Dermis microvascular lymphatic vessel endothelial cell (primary cell): Measurements from ENCODE around the gene SDC3. TPM values are rescaled to one million over a fixed set of nuclear protein-coding genes. Genes with fewer than 3 reads are reported as not detected.

Experiments used
- DNase-seq, 2 donors: peaks; one replicate each; pipeline versions ENCODE4 v3.0.0 to v3.0.0-alpha.2; 2010; ENCODE audit warnings: low read depth in 2 of 2
- total RNA-seq: library from RNA; depleted of rRNA; stranded (reverse); fragments of >200 nt; gene quantifications from 2 replicates; pipeline ENCODE4 v1.2.1, GENCODE V29; 2014

The SDC3 gene
- total RNA-seq, 1 donor from 2014 or later: 20.3 TPM

DNA sequence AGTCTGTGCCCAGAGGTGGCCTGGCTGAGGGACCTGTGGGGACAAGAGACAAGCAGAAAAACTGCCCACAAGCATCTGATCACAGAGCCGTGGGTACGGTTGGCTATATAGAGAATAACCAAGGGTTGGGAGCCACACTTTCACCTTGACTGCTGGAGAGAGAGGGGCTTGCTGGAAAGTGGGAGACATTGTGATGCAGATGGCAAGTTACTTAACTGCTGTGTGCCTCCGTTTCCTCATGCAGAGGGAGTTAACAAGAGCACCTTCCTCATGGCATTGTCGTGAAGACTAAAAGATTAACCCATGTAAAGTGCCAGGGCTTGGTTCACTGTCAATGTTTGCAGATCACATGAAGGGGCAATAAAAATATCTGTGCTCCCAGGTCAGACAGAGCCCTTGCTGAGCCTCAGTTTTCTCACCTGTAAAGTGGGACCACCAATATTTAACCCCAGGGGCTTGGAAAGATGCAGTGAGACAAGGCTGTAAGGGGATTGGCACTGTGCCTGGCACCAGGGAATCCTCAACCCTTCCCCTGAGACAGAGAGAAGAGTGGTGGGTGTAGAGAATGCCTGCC is 52.8 kb downstream of the SDC3 start:
- DNase-seq: no peak

DNA sequence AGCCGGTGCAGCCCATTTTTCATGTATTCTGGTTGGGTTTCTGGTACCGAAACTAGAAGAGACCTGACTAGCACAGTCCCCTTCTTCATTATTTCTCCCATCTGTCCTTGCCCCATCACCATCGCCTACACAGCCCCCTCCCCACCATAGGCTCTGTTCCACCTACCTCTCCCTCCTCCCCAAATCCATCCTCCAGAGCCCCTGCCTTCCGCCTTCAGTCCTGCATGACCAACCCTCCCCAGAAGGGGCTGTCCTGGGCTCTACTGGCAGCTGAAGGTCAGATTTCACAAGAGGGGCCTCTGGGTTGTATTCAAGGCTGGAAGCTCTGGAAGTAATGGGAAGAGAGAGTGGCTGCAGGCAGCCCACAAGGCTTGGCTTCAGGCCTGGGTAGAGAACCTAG is 55.2 kb downstream of the SDC3 start:
- DNase-seq: no peak

DNA sequence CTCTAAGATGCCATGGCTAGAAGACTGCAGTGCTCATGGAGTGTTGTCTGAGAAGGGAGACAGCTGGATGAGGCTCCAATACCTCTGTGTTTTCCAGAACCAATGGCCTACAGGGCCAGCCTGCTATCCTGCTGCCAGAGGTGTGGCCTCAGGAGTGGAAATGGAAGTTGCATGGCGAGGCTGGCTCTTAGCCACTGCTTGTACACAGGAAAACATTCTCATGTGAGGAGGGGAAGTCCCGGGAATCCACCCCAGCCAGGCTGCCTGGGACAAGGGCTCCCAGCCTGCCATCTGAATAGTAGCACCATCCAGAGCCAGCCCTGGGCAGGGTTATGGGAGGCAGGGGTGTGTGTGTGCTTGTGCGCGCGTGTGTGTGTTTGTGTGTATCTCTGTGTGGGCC is 56.5 kb downstream of the SDC3 start:
- peak; percentile 91 to 97 for DNase-seq

DNA sequence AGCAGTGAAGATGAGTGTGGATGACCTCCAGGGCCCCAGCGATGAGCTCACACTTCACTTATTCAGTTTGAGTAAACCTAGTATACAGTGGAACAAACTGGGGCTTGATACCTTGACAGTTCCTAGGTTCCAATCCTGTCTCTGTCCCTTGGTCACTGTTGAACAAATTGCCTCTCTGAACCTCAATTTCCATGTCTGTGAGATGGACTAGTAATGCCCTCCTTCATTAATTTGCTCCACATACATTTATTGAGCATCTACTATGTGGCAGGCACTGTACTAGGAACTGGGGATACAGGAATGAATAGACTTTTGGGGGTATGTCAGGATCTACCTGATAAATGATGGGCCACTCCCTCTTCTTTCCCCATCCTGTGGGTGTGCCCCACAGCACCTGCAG is 57.3 kb downstream of the SDC3 start:
- no peak for DNase-seq

DNA sequence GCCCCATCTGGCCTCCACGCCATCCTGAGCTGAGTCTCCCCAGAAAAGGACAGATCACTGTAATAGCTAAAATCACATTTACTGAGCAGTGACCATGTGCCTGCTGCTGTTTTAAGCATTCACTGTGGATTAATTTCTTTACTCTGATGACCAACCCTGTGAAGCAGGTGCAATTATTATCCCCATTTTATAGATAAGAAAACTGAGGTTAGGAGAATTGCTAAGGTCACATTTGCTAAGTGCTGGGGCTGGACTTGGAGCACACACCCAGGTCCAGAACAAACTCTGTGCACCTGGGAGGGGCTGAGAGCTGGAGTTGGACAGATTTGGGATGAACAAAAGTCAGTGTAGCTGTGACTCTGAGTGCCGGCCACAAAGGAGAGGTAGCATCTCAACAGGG is 58.0 kb downstream of the SDC3 start:
- DNase-seq: no peak

DNA sequence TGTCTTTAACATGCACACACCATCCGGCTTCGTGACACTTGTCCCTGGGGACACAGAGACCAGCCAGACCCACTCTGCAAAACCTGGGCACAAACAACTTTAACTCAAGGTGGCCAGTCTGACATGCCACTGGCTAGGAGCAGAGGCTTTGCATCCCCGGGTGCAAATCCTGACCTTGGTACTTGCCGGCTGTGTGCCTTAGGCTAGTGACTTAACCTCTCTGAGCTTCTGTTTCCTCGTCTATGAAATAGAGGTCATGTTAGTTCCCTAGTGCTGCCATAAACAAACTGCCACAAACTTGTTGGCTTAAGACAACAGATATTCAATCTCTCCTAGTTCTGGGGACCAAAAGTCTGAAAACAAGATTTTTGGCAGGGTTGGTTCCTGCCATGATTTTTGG is 60.4 kb downstream of the SDC3 start:
- no peak for DNase-seq

DNA sequence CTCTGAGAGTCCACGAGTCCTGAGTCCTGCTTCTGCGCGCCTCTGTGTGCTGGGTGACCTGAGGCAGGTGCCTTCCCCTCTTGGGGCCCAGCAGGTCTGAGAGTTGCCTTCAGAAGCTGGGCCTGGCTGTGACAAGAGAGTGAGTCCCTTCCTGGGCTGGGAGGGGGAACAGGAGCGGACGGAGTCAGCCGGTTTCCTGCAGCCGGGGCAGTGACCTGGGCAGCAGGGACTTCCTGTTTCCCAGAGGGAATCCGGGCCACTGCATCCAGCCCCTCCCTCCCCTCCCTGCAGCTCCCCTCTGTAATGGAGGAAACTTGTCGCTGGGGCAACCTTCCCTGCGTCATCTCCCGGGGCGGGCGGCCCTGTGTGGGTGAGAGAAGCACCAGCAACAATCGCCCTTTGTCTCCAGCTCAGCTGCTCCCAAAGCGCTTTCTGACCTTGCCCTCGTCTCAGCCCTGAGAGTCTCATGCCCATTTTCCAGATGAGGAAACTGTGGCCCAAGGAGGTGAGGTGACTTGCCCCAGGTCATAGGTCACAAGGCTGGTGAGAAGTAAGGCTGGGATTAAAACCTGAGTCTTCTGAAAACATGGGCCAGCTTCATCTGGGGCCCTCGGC is 61.1 kb downstream of the SDC3 start:
- peak; percentile 88 to 95 for DNase-seq

DNA sequence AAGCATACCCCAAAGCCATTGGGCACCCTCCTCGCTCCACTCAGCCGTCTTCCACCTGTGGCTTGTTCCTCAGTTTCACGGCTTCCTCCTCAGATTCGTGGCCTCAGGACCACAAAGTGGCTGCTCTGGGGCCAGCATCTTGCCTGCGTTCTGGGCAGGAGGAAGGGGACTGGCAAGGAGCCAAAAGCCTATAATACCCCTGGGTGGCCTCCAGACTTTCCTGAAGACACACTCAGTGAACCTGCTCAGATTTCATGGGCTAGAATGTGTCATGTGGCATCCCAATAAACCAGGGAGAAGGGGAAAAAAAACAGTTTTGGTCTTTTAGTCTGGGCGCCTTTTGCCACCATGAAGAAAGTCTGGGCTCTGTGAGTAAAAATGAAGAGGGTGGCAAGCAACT is 62.0 kb downstream of the SDC3 start:
- DNase-seq: no peak

DNA sequence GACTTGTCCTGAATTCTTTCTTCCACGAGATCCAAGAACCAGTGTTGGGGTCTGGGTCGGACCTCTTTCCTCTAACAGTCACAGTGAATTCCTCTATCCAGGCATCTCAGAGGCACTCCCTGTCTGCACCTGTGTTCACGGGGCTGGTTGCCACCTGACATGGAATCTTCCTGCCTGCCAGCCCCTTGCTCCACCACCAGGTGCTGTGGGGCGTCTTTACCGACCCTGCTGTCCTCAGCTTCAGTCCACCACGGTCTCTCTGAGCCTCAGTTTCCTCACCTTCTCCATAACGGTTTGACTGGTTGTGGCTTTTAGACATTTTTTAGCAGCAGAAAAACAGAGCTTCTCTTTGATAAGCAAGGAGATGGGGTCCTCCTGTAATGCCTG is 62.7 kb downstream of the SDC3 start:
- no peak for DNase-seq

DNA sequence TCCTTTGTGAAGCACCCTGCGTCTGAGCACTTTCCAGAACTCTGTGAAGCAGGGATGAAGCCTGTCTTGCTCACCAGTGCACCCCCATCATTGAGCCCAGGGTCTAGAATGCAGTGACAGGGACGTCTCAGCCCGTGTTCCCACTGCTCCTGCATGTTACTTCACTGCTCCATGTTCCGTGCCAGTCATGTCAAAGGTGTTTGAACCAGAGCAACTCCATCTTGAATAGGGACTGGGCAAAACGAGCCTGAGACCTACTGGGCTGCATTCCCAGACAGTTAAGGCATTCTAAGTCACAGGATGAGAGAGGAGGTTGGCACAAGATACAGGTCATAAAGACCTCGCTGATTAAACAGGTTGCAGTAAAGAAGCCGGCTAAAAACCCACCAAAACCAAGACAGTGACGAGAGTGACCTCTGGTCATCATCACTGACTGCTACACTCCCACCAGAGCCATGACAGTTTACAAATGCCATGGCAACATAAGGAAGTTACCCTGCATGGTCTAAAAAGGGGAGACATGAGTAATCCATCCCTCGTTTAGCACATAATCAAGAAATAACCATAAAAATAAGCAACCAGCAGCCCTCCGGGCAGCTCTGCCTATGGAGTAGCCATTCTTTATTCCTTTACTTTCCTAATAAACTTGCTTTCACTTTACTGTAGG is 63.2 kb downstream of the SDC3 start:
- DNase-seq: no peak

DNA sequence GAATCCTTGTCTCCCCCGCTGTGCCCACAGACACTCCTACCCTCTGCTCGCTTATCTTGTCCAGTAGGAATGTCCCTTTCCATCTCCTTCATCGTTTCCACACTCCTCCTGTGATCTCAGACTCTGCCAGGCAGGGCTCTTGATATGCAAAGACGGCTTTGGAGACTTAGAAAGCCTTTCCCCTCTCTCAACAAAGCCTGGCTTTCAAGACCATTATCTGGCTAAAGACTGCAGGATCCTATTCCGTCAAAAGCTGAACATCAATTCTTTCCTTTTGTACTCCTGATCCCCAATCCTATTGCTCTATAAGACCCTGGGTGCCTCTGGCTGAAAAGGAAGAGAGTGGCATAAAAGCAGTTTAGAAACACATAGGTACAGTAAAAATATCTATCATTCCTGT is 63.9 kb downstream of the SDC3 start:
- no peak for DNase-seq

DNA sequence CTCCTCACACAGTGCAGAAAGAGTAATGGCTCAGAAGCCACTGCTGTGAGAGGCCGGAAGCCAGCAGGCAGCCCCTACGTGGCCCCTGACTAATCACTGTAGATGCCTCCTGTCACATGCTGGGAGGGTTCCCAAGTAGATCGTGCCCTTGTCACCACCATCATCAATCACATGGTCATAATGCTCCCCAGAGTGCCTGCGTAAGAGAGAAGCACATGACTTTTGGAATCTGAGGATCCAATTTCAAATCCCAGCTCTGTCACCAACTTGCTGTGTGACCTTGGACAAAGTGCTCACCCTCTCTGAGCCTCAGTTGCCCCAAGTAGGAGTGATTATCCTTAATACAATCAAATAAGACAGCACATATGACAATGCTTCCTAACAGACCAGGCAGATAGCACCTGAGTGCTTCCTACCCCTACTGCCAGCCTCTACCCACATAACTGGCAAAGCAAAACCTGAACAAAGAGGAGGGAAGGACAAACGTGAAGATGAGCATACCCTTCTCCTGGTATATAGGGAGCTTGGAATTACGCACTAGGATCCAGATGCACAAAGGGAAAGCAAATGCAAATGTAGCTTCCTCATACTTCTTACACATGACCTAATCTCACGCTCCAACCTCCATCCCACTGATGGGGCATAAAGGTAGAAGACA is 65.7 kb downstream of the SDC3 start:
- DNase-seq: peak in 1 of 2 donors; percentile 17

DNA sequence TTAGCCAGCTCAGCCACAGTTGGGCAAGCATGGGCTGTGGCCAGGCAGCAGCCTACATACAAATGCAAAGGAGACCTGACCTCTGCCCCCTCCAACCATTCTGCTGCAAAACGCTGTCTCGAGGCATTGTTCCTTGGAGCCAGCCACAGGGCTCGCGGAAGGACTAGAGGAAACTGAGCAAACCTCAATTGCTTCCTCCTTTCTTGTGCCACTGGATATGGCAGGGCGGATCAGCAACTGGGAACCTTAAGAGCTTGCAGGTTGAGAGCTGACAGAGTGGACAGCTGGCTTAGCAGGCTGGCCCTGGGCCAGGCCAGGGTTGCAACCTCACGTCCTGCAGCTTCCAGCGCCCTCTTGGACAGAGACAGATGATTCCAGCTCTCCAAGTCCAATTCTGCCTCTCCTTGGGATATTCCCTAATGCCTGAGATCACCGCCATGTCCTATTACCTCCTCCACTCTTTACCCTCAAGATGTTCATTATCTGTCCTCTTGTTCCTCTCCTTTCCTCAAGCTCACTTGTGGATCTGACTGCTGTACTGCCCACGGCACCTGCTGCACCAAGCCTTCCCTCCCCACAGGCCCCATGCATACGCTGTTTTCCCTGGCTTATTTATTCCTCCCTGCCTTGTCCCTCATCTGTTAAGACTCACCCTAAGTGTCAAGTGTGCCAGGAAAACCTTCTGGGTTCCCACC is 67.5 kb downstream of the SDC3 start:
- peak; percentile 50 to 88 for DNase-seq

DNA sequence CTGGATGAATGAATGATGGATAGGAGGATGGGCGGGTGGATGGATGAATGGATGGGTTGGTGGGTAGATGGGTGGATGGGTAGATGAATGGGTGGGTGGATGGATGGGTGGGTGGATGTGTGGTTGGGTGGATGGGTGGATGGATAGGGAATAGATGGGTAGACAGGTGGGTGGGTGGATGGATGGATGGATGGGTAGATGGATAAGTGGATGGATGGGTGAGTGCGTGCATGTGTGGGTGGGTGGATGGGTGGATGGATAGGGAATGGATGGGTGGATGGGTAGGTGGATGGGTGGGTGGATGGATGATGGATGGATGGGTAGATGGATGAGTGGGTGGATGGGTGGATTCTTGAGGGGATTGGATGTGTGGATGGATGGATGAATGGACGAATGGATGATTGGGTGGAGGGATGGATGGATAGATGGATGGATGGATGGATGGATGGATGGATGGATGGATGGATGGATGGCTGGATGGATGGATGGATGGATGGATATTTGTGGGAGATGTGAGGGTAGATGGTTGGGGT is 68.7 kb downstream of the SDC3 start:
- no peak for DNase-seq

DNA sequence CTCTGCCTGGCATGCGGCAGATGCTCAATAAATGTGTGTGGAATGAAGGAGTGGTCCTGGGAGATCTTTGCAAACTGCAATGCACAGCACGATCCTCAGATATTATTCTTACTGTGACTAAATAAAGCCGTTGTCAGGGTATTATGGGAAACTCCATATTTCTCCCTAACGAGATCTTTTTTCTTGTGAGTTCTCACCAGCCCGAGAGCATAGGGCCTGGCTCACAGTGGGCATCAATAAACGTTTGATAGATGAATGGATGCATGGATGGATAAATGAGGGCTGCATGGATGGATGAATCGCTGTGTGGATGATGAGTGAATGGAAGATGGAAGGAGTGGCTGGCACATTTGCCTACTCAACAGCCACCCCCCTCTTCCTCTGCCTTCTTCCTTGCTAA is 69.6 kb downstream of the SDC3 start:
- DNase-seq: no peak

DNA sequence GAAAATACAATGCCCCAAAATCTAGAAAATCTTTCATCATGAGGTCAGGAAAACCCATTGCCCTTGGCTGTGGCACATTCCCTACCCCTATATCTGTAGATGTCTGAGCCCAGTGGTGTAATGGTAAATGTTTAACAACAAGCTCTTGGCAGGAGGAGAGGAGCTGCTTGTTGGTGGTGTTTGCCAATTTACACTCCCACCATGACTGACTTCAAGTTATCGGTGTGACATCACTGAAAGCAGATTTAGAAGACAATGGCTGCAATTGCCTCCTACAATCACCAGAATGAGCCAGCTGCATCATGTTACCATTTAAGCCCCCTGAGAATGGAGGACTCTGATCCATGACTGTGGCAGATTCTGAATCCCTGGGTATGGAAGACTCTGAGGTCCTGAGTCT is 70.9 kb downstream of the SDC3 start:
- no peak for DNase-seq

DNA sequence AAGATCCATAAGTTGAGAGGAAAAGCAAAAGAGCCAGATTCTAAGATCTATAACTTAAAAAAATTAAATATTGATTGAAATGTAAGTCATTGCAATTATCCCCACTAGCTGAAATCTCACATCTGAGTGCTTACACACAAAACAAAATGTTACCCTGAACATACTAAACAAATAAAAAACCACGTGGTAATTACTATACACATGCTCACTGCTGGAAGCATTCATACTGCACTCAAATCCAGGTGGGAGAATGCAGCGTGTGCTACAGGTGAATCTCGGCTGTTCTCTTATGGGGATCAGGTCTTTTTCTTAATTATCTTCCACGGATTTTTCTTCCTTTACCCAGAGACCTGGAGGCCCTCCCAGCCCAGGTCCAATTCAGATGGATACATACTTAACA is 74.3 kb downstream of the SDC3 start:
- no peak for DNase-seq

DNA sequence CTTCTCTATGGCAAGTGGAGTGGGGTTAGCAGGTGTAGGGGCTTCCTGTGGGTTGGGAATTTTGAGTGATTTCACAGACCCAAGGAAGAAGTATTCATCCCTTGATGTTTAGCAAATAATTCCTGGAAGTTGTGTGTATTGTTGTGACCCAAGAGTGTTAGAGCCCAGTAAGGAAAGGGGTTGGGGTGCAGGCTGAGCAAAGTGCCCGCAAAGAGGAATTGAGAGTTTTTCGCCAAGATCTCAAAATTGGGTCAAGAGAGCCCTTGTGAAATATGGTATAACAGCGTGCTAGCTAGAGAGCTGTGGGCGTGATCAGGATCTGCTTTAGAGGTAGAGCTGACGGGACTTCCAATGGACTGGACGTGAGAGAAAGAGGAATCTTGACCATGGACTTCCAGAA is 78.0 kb downstream of the SDC3 start:
- DNase-seq: no peak

DNA sequence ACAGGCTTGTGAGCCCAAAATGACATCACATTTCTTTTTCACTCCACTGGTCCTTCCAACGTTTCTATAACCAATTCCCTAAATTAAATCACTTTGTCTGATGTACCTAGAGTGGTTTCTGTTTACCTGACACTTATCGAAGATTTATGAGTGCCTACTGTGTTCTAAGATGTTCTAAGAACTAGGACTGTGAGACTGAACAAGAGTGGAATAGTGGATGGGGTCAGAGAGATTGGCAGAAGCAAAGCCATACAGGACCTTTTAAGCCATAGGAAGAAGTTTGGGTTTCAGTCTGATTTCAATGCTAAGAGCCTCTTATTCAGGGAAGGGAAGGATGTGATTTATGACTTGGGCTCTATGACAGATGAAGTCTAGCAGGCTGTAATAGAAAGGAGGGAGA is 78.7 kb downstream of the SDC3 start:
- DNase-seq: no peak

DNA sequence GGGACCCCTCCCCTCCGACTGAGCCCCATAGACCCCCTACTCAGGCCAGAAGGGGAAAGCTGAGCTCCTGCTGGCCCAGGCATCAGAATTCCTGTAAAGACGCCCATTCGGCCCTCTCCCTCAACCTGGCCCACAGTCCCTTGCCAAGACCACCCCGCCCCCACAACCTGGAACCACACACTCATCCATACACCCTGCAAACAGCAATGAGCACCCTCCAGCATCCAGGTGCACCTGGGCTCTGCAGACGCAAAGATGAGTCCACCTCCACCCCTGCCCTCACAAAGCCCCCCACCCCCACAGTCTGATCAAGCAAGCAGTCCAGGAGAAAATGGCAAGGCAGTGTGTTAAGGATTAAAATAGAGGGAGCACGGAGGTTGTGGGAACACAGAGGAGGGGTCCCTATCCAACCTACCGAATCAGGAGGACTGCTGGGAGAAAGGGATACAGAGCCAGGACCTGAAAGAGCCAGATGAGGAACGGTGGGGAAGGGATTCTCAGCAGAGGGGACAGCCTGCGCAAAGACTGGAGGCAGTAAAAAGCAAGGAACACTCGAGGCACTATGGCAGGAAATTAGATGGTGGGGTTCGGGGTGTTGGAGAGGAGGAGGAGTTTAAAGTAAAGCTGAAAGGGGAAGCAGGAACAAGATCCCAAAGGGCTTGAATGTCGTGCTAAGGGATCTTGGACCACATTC is 83.7 kb downstream of the SDC3 start:
- DNase-seq: no peak

DNA sequence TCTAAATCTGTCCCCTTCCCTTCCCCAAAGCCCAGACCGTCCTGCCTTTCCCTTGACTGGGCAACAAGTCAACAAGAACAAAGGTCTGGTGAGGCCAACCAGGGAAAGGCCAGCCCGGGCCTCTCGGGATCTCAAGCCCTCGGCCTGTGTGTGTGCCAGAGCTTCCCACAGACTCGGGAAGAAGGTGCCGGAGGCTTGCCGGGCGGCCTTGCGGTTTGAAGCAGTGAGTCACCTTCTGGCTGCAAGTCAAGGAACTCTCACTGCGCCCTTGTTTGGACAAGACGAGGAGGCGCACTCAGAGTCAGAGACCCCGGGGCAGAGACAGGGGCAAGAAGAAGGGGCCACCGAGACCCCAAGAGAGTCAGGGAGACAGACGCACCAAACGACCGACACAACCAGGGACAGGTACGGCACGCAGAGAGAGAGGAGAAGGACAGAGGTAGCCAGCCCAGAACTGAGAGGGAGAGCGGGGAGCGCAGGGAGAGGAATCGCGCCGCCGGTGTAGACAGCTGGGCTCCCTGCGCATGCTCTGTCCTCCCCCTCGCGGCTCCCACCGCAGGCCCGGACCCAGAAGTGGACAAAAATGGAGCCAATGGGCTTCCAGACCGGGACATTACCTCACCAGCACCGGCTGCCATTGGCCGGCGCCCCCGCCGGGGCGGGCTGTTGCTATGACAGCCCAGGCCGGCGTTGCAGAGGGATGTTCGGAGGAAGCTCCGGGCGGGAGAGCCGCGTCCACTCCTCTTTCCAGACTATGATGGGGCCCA is 84.4 kb downstream of the SDC3 start:
- DNase-seq: peak; percentile 88 to 96
